H1 (cell line): Measurements from ENCODE around the gene FAM163A. TPM values are rescaled to one million over a fixed set of nuclear protein-coding genes. Genes with fewer than 3 reads are reported as not detected.

Experiments used
- BACH1 ChIP-seq: IDR thresholded peaks from 2 replicates; pipeline ENCODE4 v1.6.1; 2012; ENCODE audit warnings: low read length, improper control_type of control experiment
- KDM4A ChIP-seq: IDR thresholded peaks from one replicate; pipeline ENCODE4 v1.7.1; 2012; ENCODE audit warnings: low read depth, mild to moderate bottlenecking, moderate library complexity, low read length, inconsistent platforms; ENCODE audit not compliant: severe bottlenecking
- NRF1 ChIP-seq: IDR thresholded peaks from 2 replicates; pipeline ENCODE4 v1.6.1; 2011; ENCODE audit warnings: mild to moderate bottlenecking, low read depth, low read length, improper control_type of control experiment
- RNF2 ChIP-seq: fragments of 200-900, 300-1000 bp; sonication (generic); IDR thresholded peaks from 2 replicates; pipeline ENCODE4 v1.7.1; 2016; ENCODE audit warnings: borderline replicate concordance, low read depth, mild to moderate bottlenecking, antibody characterized with exemption, low read length; ENCODE audit not compliant: poor library complexity, severe bottlenecking; ENCODE audit errors: missing control alignments
- RXRA ChIP-seq: IDR thresholded peaks from 2 replicates; pipeline ENCODE4 v1.6.1; 2011; ENCODE audit warnings: low read depth, mild to moderate bottlenecking, low read length, moderate library complexity; ENCODE audit not compliant: insufficient read depth
- SIN3A ChIP-seq, 2 experiments: IDR thresholded peaks in 1 of 2; conservative IDR thresholded peaks in 1 of 2; 2 replicates each; pipeline ENCODE4 v1.6.1; 2011 to 2012; ENCODE audit warnings: low read length in 2 of 2, improper control_type of control experiment in 1 of 2, low read depth in 1 of 2, mild to moderate bottlenecking in 1 of 2
- SRF ChIP-seq: IDR thresholded peaks from 2 replicates; pipeline ENCODE4 v1.6.1; 2011; ENCODE audit warnings: mild to moderate bottlenecking, low read depth, low read length, moderate library complexity
- polyA plus RNA-seq, 7 experiments: library from polyadenylated mRNA; depleted of rRNA in 3 of 7; stranded (reverse) in 5 of 7; unstranded in 2 of 7; fragments of >200 nt in 5 of 7; fragments of 200-250 nt in 2 of 7; gene quantifications; 1 replicate in 5 of 7; 2 replicates in 1 of 7; 4 replicates in 1 of 7; pipeline versions ENCODE4 v1.2.1 to v1.2.3, GENCODE V29; 2011 to 2013; ENCODE audit warnings: missing spikeins in 2 of 7, mixed read lengths in 2 of 7
- total RNA-seq: library from RNA; stranded (reverse); fragmentation: NEBNext Ultra II Directional; extraction: Animal tissue kit (Norgen Biotek cat#: 25700); gene quantifications from 2 replicates; pipeline ENCODE4 v1.2.1, GENCODE V29; 2021
- TF ChIP-seq, protein P1 (sequence below): fragments of 300-600 bp; sonication (generic); IDR thresholded peaks from 2 replicates; pipeline ENCODE4 v1.7.1; 2012; ENCODE audit warnings: low read length, moderate library complexity, mild to moderate bottlenecking, inconsistent platforms; ENCODE audit not compliant: insufficient replicate concordance
- TF ChIP-seq, protein P2 (sequence below): IDR thresholded peaks from 2 replicates; pipeline ENCODE4 v1.6.1; 2012; ENCODE audit warnings: inconsistent platforms
- TF ChIP-seq, protein P3 (sequence below): IDR thresholded peaks from 2 replicates; pipeline ENCODE4 v1.6.1; 2012; ENCODE audit warnings: inconsistent platforms

The FAM163A gene
- total and polyA plus RNA-seq, 2 of the 8 experiments (the other 6 are each of a cell fraction or from before 2014, with no cell fraction given): 0.13 to 0.18 TPM

DNA sequence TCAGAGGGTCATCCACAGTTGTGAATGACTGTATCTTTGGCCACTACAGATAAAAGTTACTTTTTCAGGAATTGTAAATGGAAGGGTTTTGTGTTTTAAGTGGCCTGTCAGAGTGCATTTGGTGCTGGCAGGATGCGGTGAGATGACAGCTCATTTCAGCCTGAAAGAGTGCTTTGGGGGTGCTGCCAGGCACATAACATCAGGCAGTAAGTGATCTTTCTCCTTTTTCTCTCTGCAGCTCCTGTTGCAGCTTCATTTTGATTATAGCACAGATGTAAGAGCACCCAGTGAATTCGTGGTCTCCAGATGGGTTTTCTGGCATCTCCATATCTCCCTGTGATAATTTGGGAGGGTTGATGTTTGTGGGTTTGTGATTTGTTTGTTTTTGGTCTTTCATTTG is 14.8 kb upstream of the FAM163A start (continued):
- TF ChIP-seq, protein P1, sequence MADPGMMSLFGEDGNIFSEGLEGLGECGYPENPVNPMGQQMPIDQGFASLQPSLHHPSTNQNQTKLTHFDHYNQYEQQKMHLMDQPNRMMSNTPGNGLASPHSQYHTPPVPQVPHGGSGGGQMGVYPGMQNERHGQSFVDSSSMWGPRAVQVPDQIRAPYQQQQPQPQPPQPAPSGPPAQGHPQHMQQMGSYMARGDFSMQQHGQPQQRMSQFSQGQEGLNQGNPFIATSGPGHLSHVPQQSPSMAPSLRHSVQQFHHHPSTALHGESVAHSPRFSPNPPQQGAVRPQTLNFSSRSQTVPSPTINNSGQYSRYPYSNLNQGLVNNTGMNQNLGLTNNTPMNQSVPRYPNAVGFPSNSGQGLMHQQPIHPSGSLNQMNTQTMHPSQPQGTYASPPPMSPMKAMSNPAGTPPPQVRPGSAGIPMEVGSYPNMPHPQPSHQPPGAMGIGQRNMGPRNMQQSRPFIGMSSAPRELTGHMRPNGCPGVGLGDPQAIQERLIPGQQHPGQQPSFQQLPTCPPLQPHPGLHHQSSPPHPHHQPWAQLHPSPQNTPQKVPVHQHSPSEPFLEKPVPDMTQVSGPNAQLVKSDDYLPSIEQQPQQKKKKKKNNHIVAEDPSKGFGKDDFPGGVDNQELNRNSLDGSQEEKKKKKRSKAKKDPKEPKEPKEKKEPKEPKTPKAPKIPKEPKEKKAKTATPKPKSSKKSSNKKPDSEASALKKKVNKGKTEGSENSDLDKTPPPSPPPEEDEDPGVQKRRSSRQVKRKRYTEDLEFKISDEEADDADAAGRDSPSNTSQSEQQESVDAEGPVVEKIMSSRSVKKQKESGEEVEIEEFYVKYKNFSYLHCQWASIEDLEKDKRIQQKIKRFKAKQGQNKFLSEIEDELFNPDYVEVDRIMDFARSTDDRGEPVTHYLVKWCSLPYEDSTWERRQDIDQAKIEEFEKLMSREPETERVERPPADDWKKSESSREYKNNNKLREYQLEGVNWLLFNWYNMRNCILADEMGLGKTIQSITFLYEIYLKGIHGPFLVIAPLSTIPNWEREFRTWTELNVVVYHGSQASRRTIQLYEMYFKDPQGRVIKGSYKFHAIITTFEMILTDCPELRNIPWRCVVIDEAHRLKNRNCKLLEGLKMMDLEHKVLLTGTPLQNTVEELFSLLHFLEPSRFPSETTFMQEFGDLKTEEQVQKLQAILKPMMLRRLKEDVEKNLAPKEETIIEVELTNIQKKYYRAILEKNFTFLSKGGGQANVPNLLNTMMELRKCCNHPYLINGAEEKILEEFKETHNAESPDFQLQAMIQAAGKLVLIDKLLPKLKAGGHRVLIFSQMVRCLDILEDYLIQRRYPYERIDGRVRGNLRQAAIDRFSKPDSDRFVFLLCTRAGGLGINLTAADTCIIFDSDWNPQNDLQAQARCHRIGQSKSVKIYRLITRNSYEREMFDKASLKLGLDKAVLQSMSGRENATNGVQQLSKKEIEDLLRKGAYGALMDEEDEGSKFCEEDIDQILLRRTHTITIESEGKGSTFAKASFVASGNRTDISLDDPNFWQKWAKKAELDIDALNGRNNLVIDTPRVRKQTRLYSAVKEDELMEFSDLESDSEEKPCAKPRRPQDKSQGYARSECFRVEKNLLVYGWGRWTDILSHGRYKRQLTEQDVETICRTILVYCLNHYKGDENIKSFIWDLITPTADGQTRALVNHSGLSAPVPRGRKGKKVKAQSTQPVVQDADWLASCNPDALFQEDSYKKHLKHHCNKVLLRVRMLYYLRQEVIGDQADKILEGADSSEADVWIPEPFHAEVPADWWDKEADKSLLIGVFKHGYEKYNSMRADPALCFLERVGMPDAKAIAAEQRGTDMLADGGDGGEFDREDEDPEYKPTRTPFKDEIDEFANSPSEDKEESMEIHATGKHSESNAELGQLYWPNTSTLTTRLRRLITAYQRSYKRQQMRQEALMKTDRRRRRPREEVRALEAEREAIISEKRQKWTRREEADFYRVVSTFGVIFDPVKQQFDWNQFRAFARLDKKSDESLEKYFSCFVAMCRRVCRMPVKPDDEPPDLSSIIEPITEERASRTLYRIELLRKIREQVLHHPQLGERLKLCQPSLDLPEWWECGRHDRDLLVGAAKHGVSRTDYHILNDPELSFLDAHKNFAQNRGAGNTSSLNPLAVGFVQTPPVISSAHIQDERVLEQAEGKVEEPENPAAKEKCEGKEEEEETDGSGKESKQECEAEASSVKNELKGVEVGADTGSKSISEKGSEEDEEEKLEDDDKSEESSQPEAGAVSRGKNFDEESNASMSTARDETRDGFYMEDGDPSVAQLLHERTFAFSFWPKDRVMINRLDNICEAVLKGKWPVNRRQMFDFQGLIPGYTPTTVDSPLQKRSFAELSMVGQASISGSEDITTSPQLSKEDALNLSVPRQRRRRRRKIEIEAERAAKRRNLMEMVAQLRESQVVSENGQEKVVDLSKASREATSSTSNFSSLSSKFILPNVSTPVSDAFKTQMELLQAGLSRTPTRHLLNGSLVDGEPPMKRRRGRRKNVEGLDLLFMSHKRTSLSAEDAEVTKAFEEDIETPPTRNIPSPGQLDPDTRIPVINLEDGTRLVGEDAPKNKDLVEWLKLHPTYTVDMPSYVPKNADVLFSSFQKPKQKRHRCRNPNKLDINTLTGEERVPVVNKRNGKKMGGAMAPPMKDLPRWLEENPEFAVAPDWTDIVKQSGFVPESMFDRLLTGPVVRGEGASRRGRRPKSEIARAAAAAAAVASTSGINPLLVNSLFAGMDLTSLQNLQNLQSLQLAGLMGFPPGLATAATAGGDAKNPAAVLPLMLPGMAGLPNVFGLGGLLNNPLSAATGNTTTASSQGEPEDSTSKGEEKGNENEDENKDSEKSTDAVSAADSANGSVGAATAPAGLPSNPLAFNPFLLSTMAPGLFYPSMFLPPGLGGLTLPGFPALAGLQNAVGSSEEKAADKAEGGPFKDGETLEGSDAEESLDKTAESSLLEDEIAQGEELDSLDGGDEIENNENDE: no peak
- TF ChIP-seq, protein P2, sequence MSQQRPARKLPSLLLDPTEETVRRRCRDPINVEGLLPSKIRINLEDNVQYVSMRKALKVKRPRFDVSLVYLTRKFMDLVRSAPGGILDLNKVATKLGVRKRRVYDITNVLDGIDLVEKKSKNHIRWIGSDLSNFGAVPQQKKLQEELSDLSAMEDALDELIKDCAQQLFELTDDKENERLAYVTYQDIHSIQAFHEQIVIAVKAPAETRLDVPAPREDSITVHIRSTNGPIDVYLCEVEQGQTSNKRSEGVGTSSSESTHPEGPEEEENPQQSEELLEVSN: no peak
- TF ChIP-seq SIN3A (conservative IDR thresholded peaks at IDR 0.05 in 1 of 2, IDR thresholded peaks at IDR 0.05 in 1 of 2; ENCODE audit: low read depth in 1 of 2, low read length in 2 of 2) (no peak), RNF2 (no peak), BACH1 (no peak), SRF (no peak), NRF1 (no peak), KDM4A (no peak), RXRA (no peak)
- TF ChIP-seq, protein P3, sequence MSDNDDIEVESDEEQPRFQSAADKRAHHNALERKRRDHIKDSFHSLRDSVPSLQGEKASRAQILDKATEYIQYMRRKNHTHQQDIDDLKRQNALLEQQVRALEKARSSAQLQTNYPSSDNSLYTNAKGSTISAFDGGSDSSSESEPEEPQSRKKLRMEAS: no peak
